Transverse colon (tissue), 3 donors: Measurements from ENCODE around the gene SPRN.

Experiments used
- CTCF ChIP-seq, 5 experiments: fragments of 200-600 bp in 3 of 5; fragments of 450-650 bp in 2 of 5; sonication (generic) in 3 of 5; IDR thresholded peaks; 1 replicate in 2 of 5; 2 replicates in 3 of 5; pipeline ENCODE4 v1.5.1; 2016 to 2017; ENCODE audit warnings: antibody characterized with exemption in 5 of 5, inconsistent platforms in 3 of 5, mild to moderate bottlenecking in 2 of 5, moderate library complexity in 1 of 5
- EP300 ChIP-seq: sonication (generic); formaldehyde crosslinking; IDR thresholded peaks from one replicate; pipeline ENCODE4 v1.6.1; 2017; ENCODE audit warnings: antibody characterized with exemption, low read depth
- POLR2A ChIP-seq: fragments of 450-650 bp; IDR thresholded peaks from one replicate; pipeline ENCODE4 v1.6.1; 2016; ENCODE audit warnings: antibody characterized with exemption, mild to moderate bottlenecking, moderate library complexity

GRCh38 chr10:133465950-133466474 lies 41.6 kb upstream of the SPRN start:
- TF ChIP-seq EP300: no peak
- no peak for TF ChIP-seq POLR2A
- no peak for TF ChIP-seq CTCF (IDR thresholded peaks at IDR 0.05)
